T-helper 2 cell treated with Interferon-gamma antibody and Interleukin-4, amounts not matched to agents 100 ng/mL and 5 ng/mL, for 36 hours (primary cell): Measurements from ENCODE around the gene GPER1. TPM values are rescaled to one million over a fixed set of nuclear protein-coding genes. Genes with fewer than 3 reads are reported as not detected.
"Not testable (repeated sequence)": the region's sequence is repeated elsewhere in the genome, so short reads cannot be mapped to it uniquely, and the experiment has no call there.

Experiments used
- intact Hi-C: fragments of 100-400 bp; cut with micrococcal nuclease; formaldehyde crosslinking; loops from one replicate; pipeline ENCODE4 v1.15.1; 2023
- total RNA-seq: library from RNA; stranded (reverse); gene quantifications from 2 replicates; pipeline ENCODE4 v1.2.3, GENCODE V29; 2022

GPER1 gene
- total RNA-seq, 1 donor from 2014 or later = 0.25 TPM

- intact Hi-C loops = loop anchor here (5.0 to 10.0 kb wide), 3 partner anchors 50 to 262 kb away; partner anchors contain the start of genes GET4, GPER1 and GPR146
Measured at GRCh38 chr7:1136841-1137516, 49.1 kb downstream of the GPER1 start.

- intact Hi-C loops = loop anchor here (1.0 to 10.0 kb wide), 4 partner anchors 23 to 263 kb away; partner anchors contain the start of genes GET4, GPER1, GPR146 and ZFAND2A
Measured at GRCh38 chr7:1137517-1138167, 49.7 kb downstream of the GPER1 start.

- intact Hi-C loops = no loop called here
Measured at GRCh38 chr7:1140476-1141104, 52.7 kb downstream of the GPER1 start.

GRCh38 chr7:1141651-1142050, 53.7 kb downstream of the GPER1 start:
- intact Hi-C loops = no loop called here

- intact Hi-C loops = no loop called here
Measured at GRCh38 chr7:1142051-1142635, 54.2 kb downstream of the GPER1 start.

- intact Hi-C loops = not testable (repeated sequence)
Measured at GRCh38 chr7:1143031-1143430, 55.1 kb downstream of the GPER1 start.

Other genes starting within 250 kb of the GPER1 start
- 35.2 and 40.2 TPM in 2 replicates for gene GET4, start 211.6 kb upstream of the GPER1 start, total RNA-seq
- gene ADAP1, start 133.4 kb upstream of the GPER1 start, total RNA-seq = 23.7 and 25.0 TPM in 2 replicates
- gene COX19, start 112.6 kb upstream of the GPER1 start, total RNA-seq = 17.1 and 18.8 TPM in 2 replicates
- not detected in 2 replicates for gene CYP2W1, start 104.9 kb upstream of the GPER1 start, total RNA-seq
- 13.8 and 17.0 TPM in 2 replicates for gene GPR146, start 43.6 kb upstream of the GPER1 start, total RNA-seq
- gene ZFAND2A, start 72.1 kb downstream of the GPER1 start, total RNA-seq = 20.9 and 21.8 TPM in 2 replicates
- not detected in 2 replicates for gene UNCX, start 144.8 kb downstream of the GPER1 start, total RNA-seq